Cardiac muscle cell (in vitro differentiated cells and primary cell): ENCODE data around the gene MAEA. TPM values are rescaled to one million over a fixed set of nuclear protein-coding genes. Genes with fewer than 3 reads are reported as not detected.

Source experiments
- DNase-seq, 2 donors: peaks; one replicate each; pipeline versions ENCODE4 v3.0.0 to v3.0.0-alpha.2; 2010 to 2017; ENCODE audit warnings: low read depth in 1 of 2, low spot score in 1 of 2
- H3K27ac ChIP-seq: fragments of 200-600 bp; sonication (generic); 2 replicates; pipeline ENCODE4 v1.5.1; 2016
- H3K27me3 ChIP-seq: fragments of 200-600 bp; sonication (generic); 2 replicates; pipeline ENCODE4 v1.6.0; 2016; ENCODE audit warnings: control low read depth
- H3K36me3 ChIP-seq: fragments of 200-600 bp; sonication (generic); 2 replicates; pipeline ENCODE4 v1.5.1; 2016; ENCODE audit warnings: control low read depth
- H3K4me1 ChIP-seq: fragments of 200-600 bp; sonication (generic); 2 replicates; pipeline ENCODE4 v1.8.1; 2017; ENCODE audit warnings: low read depth, mild to moderate bottlenecking, mixed run types
- H3K4me3 ChIP-seq: fragments of 200-600 bp; sonication (generic); 2 replicates; pipeline ENCODE4 v1.5.1; 2016; ENCODE audit warnings: mild to moderate bottlenecking
- H3K9me3 ChIP-seq: fragments of 200-600 bp; sonication (generic); 2 replicates; pipeline ENCODE4 v1.5.1; 2017; ENCODE audit warnings: low read depth, mild to moderate bottlenecking, control low read depth
- CTCF ChIP-seq: IDR thresholded peaks from 2 replicates; pipeline ENCODE4 v1.5.1; 2012; ENCODE audit warnings: low read depth, mild to moderate bottlenecking, low read length
- polyA plus RNA-seq: library from polyadenylated mRNA; unstranded; fragments of >200 nt; fragmentation: Nextera tagmentation; extraction: Ambion mirVana; gene quantifications from 2 replicates; pipeline ENCODE4 v1.2.1, GENCODE V29; 2016
- total RNA-seq: library from RNA; depleted of rRNA; stranded (reverse); fragments of >200 nt; gene quantifications from 2 replicates; pipeline ENCODE4 v1.2.3, GENCODE V29; 2016

Gene MAEA
- total and polyA plus RNA-seq, 2 experiments from 2014 or later: 76.8 to 85.0 TPM

DNA sequence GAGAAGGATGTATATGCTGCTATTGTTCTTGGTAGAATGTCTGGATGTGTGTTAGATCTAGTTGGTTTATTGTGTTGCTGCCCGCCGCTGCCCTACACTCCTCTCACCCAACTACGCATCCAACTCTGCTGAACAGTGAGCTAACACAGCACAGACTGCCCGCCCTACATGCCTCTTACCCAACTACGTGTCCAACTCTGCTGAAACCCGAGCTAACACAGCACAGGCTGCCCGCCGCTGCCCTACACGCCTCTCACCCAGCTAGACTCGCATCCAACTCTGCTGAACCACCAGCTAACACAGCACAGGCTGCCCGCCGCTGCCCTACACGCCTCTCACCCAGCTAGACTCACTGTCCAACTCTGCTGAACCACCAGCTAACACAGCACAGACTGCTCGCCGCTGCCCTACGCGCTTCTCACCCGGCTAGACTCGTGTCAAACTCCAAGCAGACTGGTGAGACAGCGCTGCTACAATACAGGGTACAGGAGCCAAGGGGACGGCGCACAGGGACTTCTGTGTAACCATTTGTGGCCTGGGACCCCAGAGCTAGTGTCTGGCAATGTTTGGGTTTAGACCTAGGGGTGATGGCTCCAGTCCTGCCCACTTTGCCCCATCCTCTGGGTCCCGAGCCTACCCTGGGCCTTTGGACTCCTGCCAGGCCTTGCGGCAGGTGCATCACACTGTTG lies 29.1 kb upstream of the MAEA start:
- no peak for DNase-seq
- TF ChIP-seq CTCF: no peak
- Histone ChIP-seq H3K9me3 (no peaks in the 10 kb centered on the region), H3K27me3 (no peaks in the 10 kb centered on the region), H3K4me3 (no peak overlapping the region), H3K4me1 (no peaks in the 10 kb centered on the region), H3K27ac (no peak overlapping the region), H3K36me3 (no peaks in the 10 kb centered on the region)

DNA sequence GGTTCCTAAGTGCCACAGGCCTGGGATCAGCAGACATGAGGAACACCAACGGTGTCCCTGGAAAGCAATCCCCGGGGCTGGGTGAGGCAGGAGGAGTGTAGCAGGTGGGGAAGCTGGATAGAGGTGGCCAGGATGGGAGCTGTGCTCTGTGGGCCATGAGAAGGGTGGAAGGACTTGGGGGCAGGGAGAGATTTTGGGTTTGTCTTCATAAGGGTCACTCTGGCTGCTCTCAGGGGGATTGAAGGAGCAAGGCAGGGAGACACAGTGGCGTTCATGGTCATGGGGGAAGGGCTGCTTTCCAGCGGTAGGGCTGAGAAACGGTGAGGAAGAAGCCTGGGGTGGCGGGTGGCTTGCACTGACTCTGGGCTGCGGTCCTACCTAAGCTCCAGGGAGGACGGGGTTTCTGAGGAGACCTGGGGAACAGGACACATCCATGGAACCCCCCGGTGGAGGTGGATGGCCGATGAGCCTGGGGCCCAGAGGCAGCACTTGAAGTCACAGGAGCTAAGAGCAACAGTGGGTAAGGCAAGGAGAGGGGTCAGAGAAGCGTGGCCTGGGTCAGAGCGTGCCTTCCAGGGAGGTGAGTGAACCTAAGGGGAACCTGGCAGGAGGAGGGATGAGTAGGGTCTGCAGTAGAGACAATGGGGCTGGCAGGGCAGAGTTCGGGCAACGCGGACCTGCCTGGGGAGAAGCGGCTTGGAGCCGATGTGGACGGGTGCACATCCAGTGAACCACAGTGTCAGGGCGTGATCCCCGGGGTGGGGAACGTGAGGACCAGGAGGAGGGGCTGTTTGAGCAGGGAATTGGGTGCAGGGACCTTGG lies 28.4 kb upstream of the MAEA start:
- Histone ChIP-seq H3K4me1 (no peaks in the 10 kb centered on the region), H3K4me3 (no peak overlapping the region), H3K36me3 (no peaks in the 10 kb centered on the region), H3K27me3 (no peaks in the 10 kb centered on the region), H3K9me3 (no peaks in the 10 kb centered on the region), H3K27ac (no peak overlapping the region)
- no peak for DNase-seq
- no peak for TF ChIP-seq CTCF

DNA sequence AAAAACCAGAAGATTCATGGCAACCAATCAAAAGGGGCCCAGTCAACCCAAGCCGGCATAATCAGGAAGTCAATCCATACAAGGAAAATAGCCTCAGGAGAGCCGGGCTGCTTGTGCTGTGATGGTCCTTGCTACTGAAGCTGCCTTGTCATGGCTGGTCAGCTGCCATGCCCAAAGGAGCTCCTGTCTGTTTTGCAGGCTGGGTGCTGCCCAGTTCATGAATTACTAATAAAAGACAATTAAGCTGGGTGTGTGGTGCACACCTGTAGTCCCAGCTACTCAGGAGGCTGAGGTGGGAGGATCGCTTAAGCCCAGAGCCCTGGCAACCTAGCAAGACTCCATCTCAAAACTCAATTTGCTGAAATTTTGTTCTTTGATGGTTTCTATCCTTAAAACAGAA lies 24.7 kb upstream of the MAEA start:
- DNase-seq: no peak
- no peaks in the 10 kb centered on the region for H3K9me3 ChIP-seq
- TF ChIP-seq CTCF: no peak
- no peak overlapping the region for H3K4me3 ChIP-seq
- no peaks in the 10 kb centered on the region for H3K4me1 ChIP-seq
- no peaks in the 10 kb centered on the region for H3K27me3 ChIP-seq
- H3K36me3 ChIP-seq: no peaks in the 10 kb centered on the region
- H3K27ac ChIP-seq: no peak overlapping the region

GRCh38 chr4:1265351-1265750 lies 24.3 kb upstream of the MAEA start:
- H3K4me3 ChIP-seq: no peak overlapping the region
- H3K9me3 ChIP-seq: no peaks in the 10 kb centered on the region
- no peaks in the 10 kb centered on the region for H3K36me3 ChIP-seq
- H3K27ac ChIP-seq: no peak overlapping the region
- no peak for TF ChIP-seq CTCF
- no peaks in the 10 kb centered on the region for H3K27me3 ChIP-seq
- H3K4me1 ChIP-seq: no peaks in the 10 kb centered on the region
- no peak for DNase-seq

GRCh38 chr4:1266881-1267763 lies 22.6 kb upstream of the MAEA start:
- H3K4me1 ChIP-seq: no peaks in the 10 kb centered on the region
- no peaks in the 10 kb centered on the region for H3K9me3 ChIP-seq
- DNase-seq: no peak
- no peaks in the 10 kb centered on the region for H3K36me3 ChIP-seq
- no peak for TF ChIP-seq CTCF
- no peak overlapping the region for H3K4me3 ChIP-seq
- H3K27me3 ChIP-seq: no peaks in the 10 kb centered on the region
- H3K27ac ChIP-seq: no peak overlapping the region
